ENCODE results near the gene INHBE.
"Not testable (repeated sequence)": the region's sequence is repeated elsewhere in the genome, so short reads cannot be mapped to it uniquely, and the experiment has no call there.

The INHBE gene

DNA sequence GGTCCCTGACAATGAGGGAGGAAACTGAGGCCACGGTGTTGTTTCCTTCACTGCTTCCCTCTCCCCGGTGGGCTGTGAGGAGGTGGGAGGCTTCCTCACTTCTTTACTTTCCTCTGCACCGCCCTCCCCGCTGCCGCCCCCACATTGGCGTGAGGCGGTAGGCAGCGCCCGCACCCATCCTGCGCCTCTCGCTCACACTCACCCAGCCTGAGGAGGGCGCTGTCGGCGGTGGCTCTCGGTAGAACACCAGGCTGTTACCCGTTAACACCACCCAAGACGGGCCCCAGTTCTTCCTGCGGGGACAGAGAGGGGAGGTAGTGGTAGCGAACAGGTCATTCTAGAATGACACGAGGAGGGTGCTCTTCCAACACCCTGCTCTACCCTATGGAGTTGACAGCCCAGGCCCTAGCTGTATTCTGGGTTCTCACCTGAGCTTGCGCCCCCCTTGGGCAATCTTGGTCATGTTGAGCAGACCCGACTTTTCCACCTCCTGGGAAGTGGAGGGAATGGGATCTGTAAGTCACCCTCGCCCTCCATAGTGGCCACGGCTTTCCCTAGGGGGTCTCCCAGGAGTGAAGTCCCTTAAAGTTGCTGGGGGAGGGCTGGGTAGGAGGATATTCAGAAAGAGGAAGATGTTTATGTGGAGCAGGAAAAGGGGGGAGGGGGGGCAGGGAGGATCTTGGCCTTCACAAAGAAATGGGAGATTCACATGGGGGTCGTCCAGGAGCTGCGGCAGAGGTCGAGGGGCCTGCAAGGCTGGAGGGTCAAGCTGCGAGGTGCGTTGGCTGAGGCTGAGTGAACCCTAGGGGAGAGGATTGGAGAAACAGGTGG lies 21.3 kb downstream of the INHBE start:
- no peak for DNase-seq (ENCODE audit: low spot score)

DNA sequence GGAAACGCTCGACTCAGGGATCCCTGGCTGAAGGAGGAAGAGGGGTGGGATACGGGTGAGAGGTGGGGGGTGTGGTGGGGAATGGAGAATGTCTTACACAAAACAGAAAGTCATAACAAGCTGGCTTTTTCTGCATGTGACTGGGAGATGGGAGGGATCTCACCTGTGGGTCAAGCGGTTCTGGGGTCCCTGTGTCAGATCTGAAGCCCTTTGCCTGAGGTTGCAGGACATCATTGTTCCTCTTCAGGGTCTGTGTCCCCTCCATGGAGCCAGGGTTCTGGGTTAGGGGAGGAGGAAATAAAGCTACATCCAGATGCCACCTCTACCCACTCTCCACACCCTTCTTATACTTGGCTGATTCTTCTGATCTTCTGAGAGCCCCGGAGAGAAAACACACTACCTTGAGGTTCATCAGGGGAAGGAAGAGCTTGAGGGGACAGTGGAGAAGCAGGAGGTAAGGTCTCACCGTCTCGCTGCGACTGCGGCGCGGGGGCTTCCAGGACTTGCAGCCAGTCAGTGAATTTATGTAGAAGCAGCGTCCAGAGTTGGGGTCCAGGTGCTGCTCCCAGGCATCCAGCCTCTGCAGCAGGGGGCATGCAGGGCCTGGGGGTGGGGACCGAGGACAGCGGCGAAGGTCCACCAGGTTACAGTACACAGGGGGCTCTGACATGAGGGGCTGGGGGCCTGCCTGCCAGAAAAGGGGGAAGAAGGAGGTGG lies 22.0 kb downstream of the INHBE start:
- DNase-seq (ENCODE audit: low spot score) = no peak

- DNase-seq (ENCODE audit: low spot score) = no peak
Observed at GRCh38 chr12:57477710-57478681, 22.9 kb downstream of the INHBE start.

DNA sequence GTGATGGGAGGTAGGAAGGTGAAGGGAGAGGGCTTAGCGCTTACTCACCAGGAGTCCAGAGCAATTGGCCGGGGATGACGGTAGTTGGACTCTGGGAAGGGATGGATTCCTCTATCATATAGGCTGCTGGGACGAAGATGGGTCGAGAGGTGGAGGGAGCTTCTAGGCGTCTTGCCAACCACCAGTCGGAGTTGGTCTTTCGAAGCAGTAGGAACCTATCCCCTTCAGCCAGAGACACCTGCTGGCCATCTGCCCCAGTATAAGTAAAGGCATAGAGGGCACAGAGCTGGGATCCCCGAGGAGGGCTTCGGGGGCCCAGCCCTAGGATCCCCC lies 23.9 kb downstream of the INHBE start:
- no peak for DNase-seq (ENCODE audit: low spot score)

- no peak for DNase-seq (ENCODE audit: low spot score)
Observed at GRCh38 chr12:57479376-57480115, 24.4 kb downstream of the INHBE start, which contains the start of gene ARHGAP9. Gene ARHGAP9, minus strand, starts transcription at chr12:57479866. Its CDS starts 460 bp downstream, at chr12:57479406.

DNA sequence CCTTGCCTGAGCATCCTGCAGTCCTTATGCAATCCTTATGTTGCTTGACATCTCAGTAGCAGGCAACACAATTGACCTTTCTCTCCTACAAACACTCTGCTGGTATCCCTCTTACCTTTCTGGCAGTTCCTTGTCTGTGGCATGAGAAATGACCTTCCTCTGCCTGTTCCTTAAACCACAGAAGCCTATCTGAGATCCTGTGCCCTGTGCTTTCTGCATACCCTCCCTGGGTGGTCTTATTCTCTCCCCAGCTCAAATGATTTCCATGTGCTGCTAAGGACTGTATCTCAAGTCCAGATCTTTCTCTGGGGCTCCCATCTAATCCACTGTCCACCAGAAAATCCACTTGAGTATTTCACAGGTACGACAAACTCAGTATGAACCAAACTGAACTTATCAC lies 26.6 kb downstream of the INHBE start:
- DNase-seq (ENCODE audit: low spot score) = no peak

DNA sequence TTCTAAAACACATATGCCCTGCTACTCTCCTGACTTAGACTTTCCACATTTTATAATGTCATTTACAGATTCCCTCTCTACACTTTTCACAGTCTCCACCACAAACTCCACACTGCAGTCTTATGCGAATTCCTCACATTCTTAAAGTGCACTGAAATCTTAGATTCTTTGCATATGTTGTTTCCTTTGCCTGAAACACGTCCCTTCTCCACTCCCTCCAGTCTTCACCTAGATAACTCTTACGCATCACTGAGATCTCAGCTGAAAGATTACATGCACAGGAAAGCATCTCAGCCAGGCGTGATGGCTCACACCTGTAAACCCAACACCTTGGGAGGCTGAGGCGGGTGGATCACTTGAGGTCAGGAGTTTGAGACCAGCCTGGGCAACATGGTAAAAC lies 28.4 kb downstream of the INHBE start:
- no peak for DNase-seq (ENCODE audit: low spot score)

- no peak for DNase-seq (ENCODE audit: low spot score)
Observed at GRCh38 chr12:57485695-57486094, 30.6 kb downstream of the INHBE start.

- no peak for DNase-seq (ENCODE audit: low spot score)
Observed at GRCh38 chr12:57487055-57487596, 32.0 kb downstream of the INHBE start.

GRCh38 chr12:57487597-57488401 lies 32.7 kb downstream of the INHBE start, which contains the start of gene MARS1:
Gene MARS1, plus strand, starts transcription at chr12:57488068. Its CDS starts 23 bp downstream, at chr12:57488091.
- peak; percentile 90 for DNase-seq (ENCODE audit: low spot score)

- no peak for DNase-seq (ENCODE audit: low spot score)
Observed at GRCh38 chr12:57488402-57489156, 33.5 kb downstream of the INHBE start.

GRCh38 chr12:57489157-57489641 lies 34.1 kb downstream of the INHBE start:
- DNase-seq (ENCODE audit: low spot score) = no peak

DNA sequence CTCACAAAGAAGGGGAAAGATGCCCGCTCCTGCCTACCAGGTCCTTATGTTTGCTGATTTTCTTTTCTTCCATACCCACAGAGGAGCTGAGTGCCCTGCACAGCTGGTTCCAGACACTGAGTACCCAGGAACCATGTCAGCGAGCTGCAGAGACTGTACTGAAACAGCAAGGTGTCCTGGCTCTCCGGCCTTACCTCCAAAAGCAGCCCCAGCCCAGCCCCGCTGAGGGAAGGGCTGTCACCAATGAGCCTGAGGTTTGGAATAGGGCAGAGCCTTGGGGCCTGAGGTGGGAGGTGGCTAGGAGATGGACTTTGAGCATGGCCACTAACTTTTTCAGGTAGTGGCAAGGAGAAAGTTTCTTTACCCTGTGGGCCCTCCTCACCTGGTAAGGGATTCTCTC lies 35.0 kb downstream of the INHBE start:
- no peak for DNase-seq (ENCODE audit: low spot score)

DNA sequence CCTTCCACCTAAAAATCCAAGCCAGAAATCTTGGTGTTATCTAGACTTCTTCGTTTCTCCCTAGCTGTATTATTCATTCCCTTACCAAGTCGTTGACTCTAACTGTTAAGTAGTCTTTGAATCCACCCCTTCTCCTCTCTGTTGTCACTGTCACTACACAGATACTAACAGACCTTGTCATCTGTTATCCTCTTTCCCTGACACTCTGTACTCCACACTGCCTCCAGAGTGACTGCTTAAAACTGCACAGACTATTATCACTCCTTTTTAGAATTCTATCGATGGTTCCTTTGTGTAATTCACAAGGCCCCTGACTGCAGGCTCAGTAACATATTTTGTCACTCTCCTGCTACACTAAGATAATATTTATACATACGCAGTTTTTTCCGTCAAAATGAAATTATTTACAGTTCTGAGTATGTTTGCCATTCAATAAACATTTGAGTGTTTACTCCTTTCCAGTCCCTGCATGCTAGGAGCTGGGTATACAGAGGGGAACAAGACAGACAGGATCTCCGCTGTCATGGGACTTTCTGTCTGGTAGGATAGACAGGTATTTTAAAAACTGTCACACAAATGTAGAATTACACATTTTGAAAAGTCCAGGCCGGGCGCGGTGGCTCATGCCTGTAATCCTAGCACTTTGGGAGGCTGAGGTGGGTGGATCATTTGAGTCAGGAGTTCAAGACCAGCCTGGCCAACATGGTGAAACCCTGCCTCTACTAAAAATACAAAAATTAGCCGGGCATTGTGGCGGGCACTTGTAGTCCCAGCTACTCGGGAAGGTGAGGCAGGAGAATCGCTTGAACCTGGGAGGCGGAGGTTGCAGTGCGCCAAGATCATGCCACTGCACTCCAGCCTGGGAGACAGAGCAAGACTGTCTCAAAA lies 36.5 kb downstream of the INHBE start:
- DNase-seq (ENCODE audit: low spot score) = no peak

- DNase-seq (ENCODE audit: low spot score) = not testable (repeated sequence)
Observed at GRCh38 chr12:57495051-57495701, 40.1 kb downstream of the INHBE start.

DNA sequence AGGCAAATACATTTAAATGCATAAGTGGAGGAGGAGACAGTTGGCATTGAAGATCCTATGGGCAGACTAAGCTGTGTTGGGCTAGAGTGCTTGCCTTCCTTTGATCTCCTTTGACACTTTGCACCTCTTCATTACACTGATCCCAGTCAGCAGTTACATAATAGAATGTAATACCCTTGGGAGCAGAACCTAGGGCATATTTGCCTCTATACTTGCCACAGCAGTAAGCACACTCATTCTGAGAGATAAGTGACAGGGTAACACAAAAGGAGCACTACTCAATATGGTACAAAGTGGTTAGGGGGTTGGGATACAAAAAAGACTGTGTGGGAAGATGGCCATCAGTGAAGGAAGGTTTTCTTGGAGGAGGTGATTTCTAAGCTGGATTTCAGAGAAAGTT lies 41.7 kb downstream of the INHBE start:
- no peak for DNase-seq (ENCODE audit: low spot score)

GRCh38 chr12:57497223-57498131 lies 42.4 kb downstream of the INHBE start:
- no peak for DNase-seq (ENCODE audit: low spot score)
